GM12864 (cell line): ENCODE results near the gene FAM107B.

ENCODE experiments used
- DNase-seq: peaks from one replicate; pipeline ENCODE4 v3.0.0-alpha.2; 2011; ENCODE audit warnings: low read depth
- H3K4me3 ChIP-seq: 2 replicates; pipeline ENCODE4 v1.5.1; 2011; ENCODE audit warnings: mild to moderate bottlenecking, low read depth, low read length, control low read depth
- CTCF ChIP-seq: IDR thresholded peaks from 2 replicates; pipeline ENCODE4 v1.5.1; 2011; ENCODE audit warnings: low read depth, mild to moderate bottlenecking, moderate library complexity, low read length, control low read depth, inconsistent platforms; ENCODE audit errors: missing control alignments

The FAM107B gene

DNA sequence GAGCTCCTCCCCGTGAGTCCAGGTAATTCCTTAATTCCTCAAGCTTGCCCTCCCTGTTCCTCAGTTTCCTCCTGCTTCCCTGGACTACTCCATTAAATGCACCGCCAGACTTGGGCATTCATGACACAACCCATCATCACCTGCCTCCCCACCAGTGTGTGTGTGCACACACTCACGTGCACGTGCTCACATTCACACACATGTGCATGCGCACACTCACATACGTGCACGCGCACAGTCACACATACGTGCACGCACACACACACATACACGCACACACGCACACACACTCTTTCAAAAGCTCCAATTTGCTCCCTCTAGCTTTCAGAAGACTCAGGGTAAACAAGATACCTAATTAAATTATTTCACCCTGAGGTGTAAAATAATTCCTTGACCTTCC, 216.7 kb downstream of the FAM107B start:
- TF ChIP-seq CTCF, result no peak
- H3K4me3 ChIP-seq, result no peak overlapping the region
- no peak for DNase-seq

DNA sequence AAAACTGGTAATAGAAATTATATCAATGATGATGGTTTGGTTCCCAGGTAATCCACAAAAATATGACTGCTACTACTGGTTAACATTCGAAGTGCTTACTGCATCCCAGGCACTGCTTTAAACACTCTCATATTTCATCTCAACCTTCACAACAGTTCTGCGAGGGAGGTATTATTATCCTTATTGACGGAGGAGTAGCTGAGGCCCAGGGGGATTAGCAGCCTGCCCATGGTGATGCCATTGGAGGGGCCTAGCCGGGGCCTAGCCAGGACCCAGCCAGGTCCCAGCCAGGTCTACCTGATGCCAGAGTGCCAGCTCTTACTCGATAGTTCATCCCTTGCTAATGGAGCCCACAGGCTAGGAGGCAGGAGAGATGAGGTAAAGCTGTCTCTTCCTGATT, 217.1 kb downstream of the FAM107B start:
- H3K4me3 ChIP-seq, result no peak overlapping the region
- DNase-seq, result no peak

DNA sequence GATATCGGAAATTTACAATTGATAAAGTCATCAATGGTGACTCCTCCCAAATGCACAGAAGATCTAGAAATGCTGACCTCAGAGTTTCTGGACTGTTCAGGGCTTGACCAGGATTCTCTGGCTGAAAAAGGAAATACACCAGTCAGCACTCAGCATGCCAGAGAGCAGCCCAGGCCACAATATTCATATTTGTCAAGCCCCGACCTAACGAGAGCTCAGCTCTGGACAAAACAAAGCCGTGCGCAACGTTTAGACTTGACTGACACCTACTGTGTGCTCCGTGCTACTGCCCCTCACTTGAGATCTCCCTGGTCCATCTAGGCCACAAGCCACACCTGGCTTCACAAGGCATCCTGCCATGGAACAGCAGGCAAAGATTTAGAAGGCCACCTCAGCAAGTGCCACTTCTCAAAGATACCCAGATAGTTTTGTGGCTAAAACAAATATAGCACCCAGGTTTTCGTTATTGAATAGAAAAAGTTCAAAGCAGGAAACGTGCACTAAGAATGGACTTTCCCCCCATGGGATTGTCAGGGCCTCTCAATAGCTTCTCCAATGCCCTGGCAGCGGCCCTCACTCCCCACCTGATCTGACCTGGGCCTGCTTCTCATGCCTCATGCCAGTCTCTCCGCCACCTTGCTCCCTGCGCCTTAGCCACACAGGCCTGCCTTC, 218.3 kb downstream of the FAM107B start:
- DNase-seq, result peak; percentile 68
- no peak overlapping the region; the same call in 1 of the 2 replicates for H3K4me3 ChIP-seq
- TF ChIP-seq CTCF, result peak; percentile 78

More for the DNA sequence above, 217.1 kb downstream of the FAM107B start:
- no peak for TF ChIP-seq CTCF

DNA sequence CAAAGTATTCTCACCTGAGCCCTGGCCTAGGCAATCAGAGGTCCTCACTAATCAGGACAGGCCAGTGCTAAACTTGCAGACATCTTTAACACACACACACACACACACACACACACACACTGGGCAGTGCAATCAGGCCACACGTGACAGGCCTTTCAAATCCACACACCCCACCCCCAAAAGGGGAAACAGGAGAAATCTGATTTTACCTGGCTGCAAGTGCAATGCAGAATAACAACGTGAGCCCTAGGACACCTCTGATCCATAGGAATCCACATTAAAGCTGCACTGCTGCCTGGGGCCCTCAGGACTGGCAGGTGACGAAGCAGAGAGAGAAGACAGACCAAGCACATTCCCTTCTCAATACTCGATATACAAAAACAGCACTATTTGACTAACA, 218.9 kb downstream of the FAM107B start:
- H3K4me3 ChIP-seq, result no peak overlapping the region; the same call in 1 of the 2 replicates
- no peak for TF ChIP-seq CTCF
- no peak for DNase-seq

- no peak for TF ChIP-seq CTCF
- DNase-seq, result no peak
- H3K4me3 ChIP-seq, result no peak overlapping the region
Observed at GRCh38 chr10:14554491-14555205, 220.0 kb downstream of the FAM107B start.

GRCh38 chr10:14554091-14554490, 220.6 kb downstream of the FAM107B start:
- H3K4me3 ChIP-seq, result no peak overlapping the region
- no peak for DNase-seq
- TF ChIP-seq CTCF, result no peak
